GM21737 (cell line): ENCODE data around the gene MED16.
"Not testable (repeated sequence)": the region's sequence is repeated elsewhere in the genome, so short reads cannot be mapped to it uniquely, and the experiment has no call there.

Experiments used
- ATAC-seq: cut with Tn5 transposase; IDR thresholded peaks from one replicate; pipeline ENCODE4 v1.9.1; 2021; ENCODE audit warnings: mild to moderate bottlenecking, moderate library complexity; ENCODE audit not compliant: unreplicated experiment

Gene MED16

DNA sequence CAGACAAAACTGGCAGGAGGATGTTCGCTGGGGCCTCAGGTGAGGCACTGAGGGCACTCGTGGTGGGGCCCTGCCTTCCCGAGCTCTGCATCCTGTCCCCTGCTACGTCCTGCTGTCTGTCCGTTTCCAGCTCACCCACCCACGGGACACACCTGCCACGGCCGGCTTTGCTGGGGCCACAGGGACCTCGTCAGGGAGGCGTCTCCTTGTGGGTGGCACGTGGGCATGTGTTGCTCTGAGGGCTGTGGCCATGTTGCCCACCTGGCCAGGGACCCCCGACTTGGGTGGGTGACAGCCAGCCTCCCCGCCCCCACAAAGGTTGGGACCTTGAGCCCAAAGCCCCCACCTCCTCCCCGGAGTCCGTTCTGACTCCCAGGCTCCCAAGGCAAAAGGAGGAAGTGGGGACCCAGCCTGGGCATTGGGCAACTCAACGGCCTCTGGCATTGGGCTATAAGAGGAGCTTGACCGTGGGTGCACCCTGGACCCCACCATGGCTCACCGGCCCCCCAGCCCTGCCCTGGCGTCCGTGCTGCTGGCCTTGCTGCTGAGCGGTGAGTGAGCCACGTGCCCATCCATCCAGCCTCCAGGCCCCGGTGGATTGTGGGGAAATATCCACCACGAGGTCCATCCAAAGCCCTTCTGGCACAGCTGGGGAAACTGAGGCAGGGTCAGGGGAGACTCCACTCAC, 52.3 kb downstream of the MED16 start, which contains the start of gene PRTN3:
Gene PRTN3 (plus strand): TSS at position 481 of the 688 bp plus-strand sequence. CDS start 10 bp downstream, at position 491.
- ATAC-seq, result no peak

DNA sequence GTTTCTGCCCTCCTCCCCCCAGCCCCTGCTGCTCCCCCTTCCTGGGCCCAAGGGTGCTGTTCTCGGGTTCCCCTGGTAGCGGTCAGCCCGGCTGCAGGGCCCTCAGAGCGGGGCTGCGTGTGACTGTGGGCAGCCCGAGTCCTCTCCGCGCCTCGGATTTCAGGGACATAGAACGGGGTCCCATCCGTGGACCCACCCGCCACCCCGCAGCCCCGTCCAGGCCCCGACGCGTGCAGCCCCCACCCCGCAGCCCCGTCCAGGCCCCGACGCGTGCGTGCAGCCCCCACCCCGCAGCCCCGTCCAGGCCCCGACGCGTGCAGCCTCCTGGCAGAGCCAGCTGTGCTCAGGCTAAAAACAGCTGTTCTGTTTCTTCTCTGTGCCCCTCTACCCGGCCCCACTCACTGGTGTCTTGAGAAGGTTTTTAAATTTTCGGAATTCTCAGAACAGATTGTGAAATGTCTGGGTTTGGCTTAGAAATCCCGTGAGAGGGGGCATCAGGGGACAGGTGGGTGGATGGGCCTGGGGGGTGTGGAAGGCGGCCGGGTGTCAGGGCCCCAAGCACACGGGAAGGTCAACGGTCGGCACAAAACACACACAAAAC, 57.7 kb downstream of the MED16 start:
- ATAC-seq, result no peak

- ATAC-seq, result no peak
Observed at GRCh38 chr19:834216-834615, 58.8 kb downstream of the MED16 start.

GRCh38 chr19:831407-832369, 61.3 kb downstream of the MED16 start:
- ATAC-seq, result no peak

DNA sequence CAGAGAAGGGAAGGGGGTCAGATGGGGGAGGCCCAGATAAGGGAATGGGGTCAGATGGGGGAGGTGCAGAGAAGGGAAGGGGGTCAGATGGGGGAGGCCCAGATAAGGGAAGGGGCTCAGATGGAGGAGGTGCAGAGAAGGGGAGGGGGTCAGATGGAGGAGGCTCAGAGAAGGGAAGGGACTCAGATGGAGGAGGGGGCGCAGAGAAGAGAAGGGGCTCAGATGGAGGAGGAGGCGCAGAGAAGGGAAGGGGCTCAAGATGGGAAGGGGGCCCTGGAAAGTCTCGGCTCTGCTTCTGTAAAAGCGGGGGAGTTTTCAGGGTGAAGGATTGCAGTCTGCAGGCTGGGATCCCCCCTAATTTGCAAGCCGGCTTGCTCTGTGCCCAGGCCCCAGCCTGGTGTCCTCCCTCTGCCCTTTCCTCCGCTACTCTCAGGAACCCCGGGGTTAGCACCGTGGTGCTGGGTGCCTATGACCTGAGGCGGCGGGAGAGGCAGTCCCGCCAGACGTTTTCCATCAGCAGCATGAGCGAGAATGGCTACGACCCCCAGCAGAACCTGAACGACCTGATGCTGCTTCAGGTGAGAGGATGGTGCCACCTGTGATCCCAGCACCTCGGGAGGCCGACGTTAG, 63.7 kb downstream of the MED16 start:
- ATAC-seq, result no peak

DNA sequence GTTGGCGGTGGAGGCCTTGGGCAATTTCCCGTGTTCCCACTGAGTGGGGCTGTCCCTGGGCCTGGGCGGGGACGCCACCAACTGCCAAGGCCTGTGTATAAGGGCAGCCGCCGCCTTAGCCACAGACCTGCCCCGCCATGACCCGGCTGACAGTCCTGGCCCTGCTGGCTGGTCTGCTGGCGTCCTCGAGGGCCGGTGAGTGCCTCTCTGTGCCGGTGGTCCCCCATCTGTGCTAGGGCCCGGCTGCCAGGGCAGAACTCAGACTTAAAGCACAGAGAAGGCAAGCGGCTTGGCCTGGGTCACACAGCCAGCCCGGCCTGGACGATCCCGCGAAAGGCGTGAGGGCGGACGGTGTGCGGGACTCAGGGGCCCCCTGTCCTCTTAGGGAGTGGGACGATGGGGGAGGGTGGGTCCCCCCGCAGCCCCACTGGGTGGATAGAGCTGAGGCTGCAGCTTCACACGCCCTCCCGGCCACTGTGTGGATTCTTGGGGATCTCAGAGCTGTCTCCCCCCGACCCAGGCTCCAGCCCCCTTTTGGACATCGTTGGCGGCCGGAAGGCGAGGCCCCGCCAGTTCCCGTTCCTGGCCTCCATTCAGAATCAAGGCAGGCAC, 65.2 kb downstream of the MED16 start, which contains the start of gene AZU1:
Gene AZU1 (plus strand): TSS at position 128 of the 612 bp plus-strand sequence. CDS start 10 bp downstream, at position 138.
- ATAC-seq, result no peak

- ATAC-seq, result no peak
Observed at GRCh38 chr19:827314-827709, 65.7 kb downstream of the MED16 start.

GRCh38 chr19:825897-826644, 66.9 kb downstream of the MED16 start:
- no peak for ATAC-seq

GRCh38 chr19:824885-825284, 68.1 kb downstream of the MED16 start:
- ATAC-seq, result no peak

DNA sequence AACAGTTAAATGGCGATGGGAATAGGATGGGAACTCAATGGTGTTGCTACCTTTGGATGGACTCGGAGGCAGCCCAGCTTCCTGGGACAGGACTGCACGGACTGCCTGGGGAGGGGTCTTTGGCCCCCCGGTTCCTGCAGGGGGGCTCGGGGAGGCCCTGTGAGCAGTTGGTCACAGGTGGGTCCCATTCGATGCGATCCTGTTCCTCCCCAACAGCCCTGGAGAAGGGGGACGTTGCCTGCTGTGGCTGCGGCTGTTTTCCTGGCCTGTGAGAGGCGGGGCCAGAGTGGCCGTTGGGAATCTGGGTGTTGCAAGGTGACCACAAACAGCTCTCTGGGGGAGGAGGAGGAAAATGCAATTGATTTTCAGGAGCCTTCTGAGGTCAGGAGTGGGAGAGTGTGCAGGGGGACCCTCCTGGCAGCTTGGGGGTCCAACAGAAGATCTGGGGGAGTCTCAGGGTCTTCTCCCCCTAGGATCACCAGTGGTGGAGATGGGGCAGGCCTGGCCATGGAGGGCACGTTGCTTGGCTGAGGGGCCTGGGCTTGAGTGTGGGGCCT, 69.3 kb downstream of the MED16 start:
- ATAC-seq, result no peak

- no peak for ATAC-seq
Observed at GRCh38 chr19:821825-822503, 71.0 kb downstream of the MED16 start, which contains the start of gene PLPPR3. Gene PLPPR3 (minus strand): TSS chr19:821955. CDS start chr19:821559, 396 bp downstream.

- no peak for ATAC-seq
Observed at GRCh38 chr19:821231-821824, 71.7 kb downstream of the MED16 start.

DNA sequence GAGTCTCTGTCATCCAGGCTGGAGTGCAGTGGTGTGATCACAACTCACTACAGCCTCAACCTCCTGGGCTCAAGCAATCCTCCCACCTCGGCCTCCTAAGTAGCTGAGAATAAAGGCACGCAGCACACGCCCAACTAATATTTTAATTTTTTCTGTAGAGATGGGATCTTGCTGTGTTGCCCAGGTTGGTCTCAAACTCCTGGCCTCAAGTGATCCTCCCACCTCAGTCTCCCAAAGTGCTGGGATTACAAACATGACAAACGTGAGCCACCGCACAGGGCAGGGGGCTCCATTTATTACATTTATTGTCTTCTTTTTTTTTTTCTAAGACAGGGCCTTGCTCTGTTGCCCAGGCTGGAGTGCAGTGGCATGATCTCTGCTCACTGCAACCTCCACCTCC, 72.8 kb downstream of the MED16 start:
- ATAC-seq, result not testable (repeated sequence)
